Measurements from ENCODE around the gene CIB4.
"Not testable (repeated sequence)": the region's sequence is repeated elsewhere in the genome, so short reads cannot be mapped to it uniquely, and the experiment has no call there.

Gene CIB4

GRCh38 chr2:26665296-26665695 lies 24.1 kb upstream of the CIB4 start:
- not testable (repeated sequence) for DNase-seq

- no peak for DNase-seq
Observed at GRCh38 chr2:26660363-26660962, 19.3 kb upstream of the CIB4 start.

GRCh38 chr2:26658691-26659346 lies 17.7 kb upstream of the CIB4 start:
- DNase-seq = no peak

GRCh38 chr2:26657265-26657664 lies 16.1 kb upstream of the CIB4 start:
- DNase-seq = no peak

DNA sequence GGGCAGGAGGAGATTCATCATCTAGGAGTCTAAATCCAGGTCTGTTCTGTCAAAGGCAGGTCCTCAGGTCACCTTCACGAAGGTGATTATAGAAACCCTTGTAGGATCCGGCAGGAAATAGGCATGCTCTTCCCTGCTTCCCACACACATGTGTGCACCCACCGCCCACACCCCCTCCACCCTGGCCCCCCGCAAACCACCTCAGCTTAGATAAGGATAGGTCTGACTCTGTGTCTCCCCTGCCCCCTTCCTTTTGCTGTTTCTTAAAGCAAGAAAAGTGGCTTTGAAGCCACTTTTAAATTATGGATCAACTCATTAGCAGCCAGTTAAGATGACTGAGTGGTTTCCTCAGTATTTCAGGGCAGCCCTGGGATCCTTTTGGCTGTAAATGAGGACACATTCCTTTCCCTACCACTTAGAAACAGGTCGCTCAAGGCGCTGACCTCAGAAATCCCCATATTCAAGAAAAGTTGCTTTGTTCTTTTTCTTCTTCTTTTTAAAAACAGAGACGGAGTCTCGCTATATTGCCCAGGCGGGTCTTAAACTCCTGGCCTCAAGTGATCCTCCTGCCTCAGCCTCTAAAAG lies 14.5 kb upstream of the CIB4 start:
- DNase-seq = no peak

DNA sequence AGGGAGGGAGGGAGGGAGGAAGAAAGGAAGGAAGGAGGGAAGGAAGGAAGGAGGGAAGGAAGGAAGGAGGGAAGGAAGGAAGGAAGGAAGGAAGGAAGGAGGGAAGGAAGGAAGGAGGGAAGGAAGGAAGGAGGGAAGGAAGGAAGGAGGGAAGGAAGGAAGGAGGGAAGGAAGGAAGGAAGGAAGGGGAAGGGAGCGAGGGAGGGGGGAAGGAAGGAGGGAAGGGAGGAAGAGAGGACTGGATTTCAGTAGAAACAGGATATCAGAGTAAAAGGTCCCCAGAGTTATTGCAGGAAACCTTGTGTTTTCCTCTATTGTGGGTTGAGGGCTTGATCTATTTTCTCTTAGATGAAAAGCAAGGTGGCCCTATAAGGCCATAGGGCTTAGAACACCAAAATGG lies 14.0 kb upstream of the CIB4 start:
- not testable (repeated sequence) for DNase-seq

DNA sequence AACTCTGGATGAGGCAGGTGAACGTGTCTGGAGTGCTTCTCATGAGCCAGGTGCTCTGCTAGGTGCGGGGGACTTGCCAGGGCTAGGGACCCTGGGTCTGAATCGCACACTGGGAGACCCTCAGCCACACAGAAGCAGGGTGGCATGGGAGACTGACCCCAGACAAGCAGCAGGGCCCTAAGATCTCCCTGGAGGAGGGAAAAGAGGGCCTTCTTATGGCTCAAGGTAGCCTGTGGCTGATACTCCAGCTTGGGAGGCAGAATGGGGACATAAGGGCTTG lies 12.8 kb upstream of the CIB4 start:
- DNase-seq = no peak

GRCh38 chr2:26653207-26654060 lies 12.3 kb upstream of the CIB4 start:
- no peak for DNase-seq

DNA sequence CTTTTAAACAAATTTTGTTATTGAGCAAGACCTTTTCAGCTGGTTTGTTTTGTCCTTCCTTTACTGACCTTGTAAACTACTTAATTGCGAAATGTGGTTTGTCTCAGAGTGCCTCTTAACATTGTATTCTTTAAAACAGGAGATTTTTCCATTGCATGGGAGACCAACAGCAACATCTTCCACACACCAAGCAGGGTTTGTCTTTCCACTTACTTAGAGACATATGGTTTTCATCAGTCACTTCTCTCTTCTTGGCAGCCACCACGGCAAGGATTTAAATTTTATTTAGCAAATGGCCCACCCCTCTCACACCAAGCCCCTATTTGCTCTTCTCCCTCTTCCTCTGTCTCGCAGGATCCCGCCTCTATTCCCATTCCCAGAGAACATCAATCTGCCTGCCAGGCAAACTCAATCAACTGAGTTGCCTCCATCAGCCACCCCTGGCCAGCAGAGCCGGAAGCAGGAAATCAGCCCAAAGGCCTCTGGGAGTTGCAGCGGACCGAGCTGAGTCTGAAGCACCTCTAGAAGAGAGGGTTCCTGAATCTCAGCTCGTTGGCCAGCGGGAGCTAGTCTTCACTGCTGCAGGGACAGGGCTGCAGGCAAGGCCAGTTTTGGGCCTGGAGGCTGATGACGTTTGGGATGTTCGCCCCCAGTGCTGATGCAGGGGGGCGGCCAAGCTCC lies 11.3 kb upstream of the CIB4 start:
- no peak for DNase-seq

DNA sequence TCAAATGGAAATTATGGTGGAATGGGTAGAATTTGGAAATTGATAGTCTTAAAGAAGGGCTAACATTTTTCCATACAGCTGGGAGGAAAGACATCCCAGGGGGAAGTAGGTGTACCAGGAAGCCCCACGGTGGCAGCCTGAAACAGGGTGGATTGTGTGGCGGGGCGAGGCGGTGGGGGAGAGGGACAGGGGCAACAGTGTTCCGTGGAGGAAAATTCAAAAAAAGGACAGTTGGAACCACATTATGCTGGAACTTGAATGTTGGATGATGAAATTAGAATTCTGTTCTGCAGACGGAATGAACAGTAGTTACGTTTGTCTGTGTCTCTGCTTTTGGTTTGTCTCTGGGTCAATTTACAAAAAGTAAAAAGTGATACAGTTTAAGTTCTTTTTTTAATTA lies 10.6 kb upstream of the CIB4 start:
- DNase-seq = no peak

DNA sequence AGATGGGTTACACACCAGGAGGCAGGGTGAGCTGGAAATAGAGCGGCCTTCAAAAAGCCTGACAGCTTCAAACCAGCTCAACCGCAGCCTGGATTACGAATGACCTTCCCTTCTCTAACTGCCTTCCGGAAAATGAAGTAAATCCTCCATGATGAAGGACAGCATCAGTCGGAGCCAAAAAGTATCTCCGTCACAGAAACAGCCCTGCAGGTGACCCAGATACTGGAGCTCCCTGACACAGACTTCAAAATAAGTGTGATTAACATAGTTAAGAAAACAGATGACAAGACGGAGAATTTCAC lies 10.3 kb upstream of the CIB4 start:
- no peak for DNase-seq

GRCh38 chr2:26650713-26651469 lies 9.7 kb upstream of the CIB4 start:
- DNase-seq = no peak

DNA sequence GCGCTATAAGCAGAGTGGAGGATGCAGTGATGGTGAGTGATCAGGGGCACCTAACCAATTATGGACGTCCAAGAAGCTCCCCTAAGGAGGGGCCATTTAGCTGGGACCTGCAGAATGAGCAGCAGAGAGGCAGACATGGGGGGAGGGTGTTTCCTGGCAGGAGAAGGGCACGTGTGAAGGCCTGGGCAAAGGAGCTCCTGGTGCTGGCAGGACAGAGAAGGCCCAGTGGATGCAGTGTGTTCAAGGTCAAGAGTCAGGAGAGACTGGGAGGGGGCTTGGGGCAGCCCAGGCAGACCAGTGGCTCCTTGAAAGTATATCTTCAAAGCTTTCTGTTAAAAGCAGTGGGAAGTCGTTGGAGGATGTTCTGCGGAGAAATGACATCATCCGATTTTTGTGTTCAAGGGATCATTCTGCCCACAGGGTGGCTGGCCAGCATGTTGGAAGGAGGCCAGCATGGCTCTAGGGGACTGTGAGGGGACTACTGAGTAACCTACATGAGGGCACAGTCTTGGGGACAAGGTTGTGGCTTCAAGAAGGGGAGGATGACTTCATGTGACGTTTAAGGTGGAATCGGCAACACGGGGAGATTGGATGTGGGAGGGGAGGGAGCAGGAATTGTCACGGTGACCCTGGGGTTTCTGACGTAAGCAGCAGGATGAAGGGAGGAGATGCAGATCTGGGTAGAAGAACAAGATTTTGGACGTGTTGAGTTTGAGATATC lies 9.0 kb upstream of the CIB4 start:
- DNase-seq = no peak

DNA sequence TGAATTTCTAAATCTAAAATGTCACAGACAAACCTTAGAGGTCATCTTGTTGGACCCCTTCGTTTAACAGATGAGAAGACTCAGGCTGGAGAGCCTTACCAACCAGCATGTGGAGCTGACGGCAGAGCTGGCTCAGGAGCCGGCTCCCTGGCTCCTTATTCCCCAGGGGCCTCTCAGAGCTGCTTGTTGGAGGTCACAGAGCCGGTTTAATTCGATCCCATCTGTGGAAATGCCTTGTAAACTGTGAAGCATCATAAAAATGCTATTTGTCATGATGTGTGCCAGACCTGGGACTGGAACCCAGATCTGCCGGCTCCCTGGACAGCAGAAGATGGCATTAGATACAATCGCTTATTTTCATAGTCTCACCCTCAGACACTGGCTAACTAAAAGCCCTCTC lies 8.2 kb upstream of the CIB4 start:
- peak; percentile 67 for DNase-seq

- no peak for DNase-seq
Observed at GRCh38 chr2:26648516-26648915, 7.3 kb upstream of the CIB4 start.

GRCh38 chr2:26647981-26648380 lies 6.8 kb upstream of the CIB4 start:
- no peak for DNase-seq

DNA sequence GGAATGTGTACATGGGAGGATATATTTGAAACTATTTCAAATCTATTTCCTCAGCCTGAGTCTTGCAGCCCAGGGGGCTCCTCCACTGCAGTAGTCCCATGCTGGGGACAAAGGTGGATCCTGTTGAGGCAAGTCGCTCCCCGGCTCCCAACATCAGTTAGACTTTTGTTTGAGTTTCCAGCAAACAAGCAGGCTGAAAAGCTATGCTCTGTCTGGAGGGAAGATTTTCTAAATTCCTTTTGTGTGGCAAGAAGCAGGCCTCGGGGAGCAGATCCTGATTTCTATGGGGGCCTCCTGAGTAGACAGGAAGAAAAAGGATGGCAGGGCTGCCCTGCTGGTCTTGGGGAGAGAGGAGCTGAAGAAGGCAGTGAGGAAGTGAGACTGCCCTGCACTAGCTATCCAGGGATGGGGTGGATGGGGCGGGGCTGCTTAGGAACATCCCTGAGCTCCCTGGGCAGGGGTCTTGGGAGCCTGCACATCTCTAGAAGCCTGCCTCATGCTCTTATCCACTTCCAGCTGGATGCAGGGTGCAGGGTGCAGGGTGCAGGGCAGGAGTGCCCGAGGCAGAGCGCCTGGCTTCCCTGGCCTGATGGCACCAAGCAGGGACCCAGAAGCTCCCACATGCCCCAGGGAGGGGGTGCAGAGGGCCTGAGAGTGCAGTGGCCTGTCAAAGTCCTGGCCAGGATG lies 6.0 kb upstream of the CIB4 start:
- DNase-seq = no peak

GRCh38 chr2:26645762-26646161 lies 4.6 kb upstream of the CIB4 start:
- DNase-seq = no peak

DNA sequence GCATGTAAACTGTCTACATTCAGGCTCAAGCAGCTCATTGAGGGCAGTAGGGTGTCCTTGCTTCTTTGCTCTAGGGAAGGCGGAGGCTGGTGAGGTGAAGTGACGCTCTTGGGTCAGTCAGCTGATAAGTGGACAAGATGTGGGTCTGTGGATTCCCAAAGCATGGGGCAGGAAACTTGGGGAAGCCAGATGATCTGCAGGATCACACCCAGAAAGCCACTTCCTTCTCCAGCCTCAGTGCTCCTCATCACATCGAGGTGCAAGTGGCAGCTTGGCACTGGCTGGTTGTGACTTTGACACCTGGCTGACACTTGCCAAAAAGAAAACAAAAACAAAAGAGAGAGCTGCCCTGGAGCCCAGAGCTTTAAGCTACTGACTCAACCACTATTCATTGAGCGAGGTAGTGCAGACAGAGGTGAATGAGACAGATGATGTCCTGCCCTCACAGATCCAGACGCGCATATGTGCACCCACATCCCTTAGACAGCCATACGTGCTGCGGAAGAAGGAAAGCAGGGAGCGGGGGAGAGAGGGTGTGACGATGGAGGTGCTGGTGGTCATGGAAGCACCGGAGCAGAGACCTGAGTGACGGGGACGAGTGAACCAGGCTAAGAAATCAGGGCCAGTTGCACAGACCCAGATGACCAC lies 3.1 kb upstream of the CIB4 start:
- DNase-seq = no peak

- no peak for DNase-seq
Observed at GRCh38 chr2:26642429-26642828, 1.3 kb upstream of the CIB4 start.

DNA sequence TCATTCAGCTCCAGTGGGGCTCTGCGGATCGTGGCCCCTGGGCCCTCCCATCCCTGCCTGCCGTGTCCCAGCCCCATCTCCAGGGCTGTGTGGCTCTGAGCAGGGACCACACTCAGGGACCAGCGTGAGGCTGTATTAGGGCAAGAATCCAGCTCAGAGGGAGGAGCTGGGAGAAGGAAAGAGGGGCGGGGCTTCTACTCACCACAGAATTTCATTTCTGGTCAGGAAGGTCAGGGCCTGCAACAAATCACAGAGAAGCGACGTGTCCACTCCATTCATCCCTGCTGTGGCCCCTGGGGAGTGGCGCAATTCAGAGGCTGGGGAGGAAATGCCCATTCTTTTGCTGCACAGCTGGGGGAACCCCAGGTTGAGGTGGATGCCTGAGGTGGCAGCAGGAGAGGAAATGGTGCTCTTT lies 828 bp downstream of the CIB4 start:
- DNase-seq = no peak

Measured in NCI-H524 treated with DMSO at 0.1 percent for 48 hours (cell line).